ENCODE measurements around the gene C1QB.
A peak's percentile ranks its signal among the peaks of the same experiment; 100 is the strongest.

The C1QB gene

GRCh38 chr1:22658385-22659163, 5.5 kb downstream of the C1QB start:
- DNase-seq (ENCODE audit: low read depth, low spot score): no peak
- H3K4me3 ChIP-seq (ENCODE audit: low read depth, low read length): no peak overlapping the region
- peak; percentile 22 for TF ChIP-seq CTCF (IDR thresholded peaks at IDR 0.05; ENCODE audit: low read depth, low read length)
- in situ Hi-C loops (cut with HindIII; ENCODE audit: low sequenced_read_pairs): no loop called here

GRCh38 chr1:22660716-22661241, 7.7 kb downstream of the C1QB start:
- no peak for TF ChIP-seq CTCF (IDR thresholded peaks at IDR 0.05; ENCODE audit: low read depth, low read length)
- in situ Hi-C loops (cut with HindIII; ENCODE audit: low sequenced_read_pairs): no loop called here
- no peak overlapping the region for H3K4me3 ChIP-seq (ENCODE audit: low read depth, low read length)
- no peak for DNase-seq (ENCODE audit: low read depth, low spot score)

- no peak overlapping the region for H3K4me3 ChIP-seq (ENCODE audit: low read depth, low read length)
- in situ Hi-C loops (cut with HindIII; ENCODE audit: low sequenced_read_pairs): no loop called here
- no peak for TF ChIP-seq CTCF (IDR thresholded peaks at IDR 0.05; ENCODE audit: low read depth, low read length)
- DNase-seq (ENCODE audit: low read depth, low spot score): no peak
Observed at GRCh38 chr1:22661880-22662279, 8.8 kb downstream of the C1QB start.

GRCh38 chr1:22662318-22662717, 9.3 kb downstream of the C1QB start:
- in situ Hi-C loops (cut with HindIII; ENCODE audit: low sequenced_read_pairs): no loop called here
- no peak for DNase-seq (ENCODE audit: low read depth, low spot score)
- no peak for TF ChIP-seq CTCF (IDR thresholded peaks at IDR 0.05; ENCODE audit: low read depth, low read length)
- H3K4me3 ChIP-seq (ENCODE audit: low read depth, low read length): no peak overlapping the region

- no peak overlapping the region for H3K4me3 ChIP-seq (ENCODE audit: low read depth, low read length)
- no peak for TF ChIP-seq CTCF (IDR thresholded peaks at IDR 0.05; ENCODE audit: low read depth, low read length)
- in situ Hi-C loops (cut with HindIII; ENCODE audit: low sequenced_read_pairs): no loop called here
- no peak for DNase-seq (ENCODE audit: low read depth, low spot score)
Observed at GRCh38 chr1:22662986-22663408, 10.0 kb downstream of the C1QB start.

GRCh38 chr1:22665752-22666151, 12.7 kb downstream of the C1QB start:
- peak; percentile 20 for DNase-seq (ENCODE audit: low read depth, low spot score)
- TF ChIP-seq CTCF (IDR thresholded peaks at IDR 0.05; ENCODE audit: low read depth, low read length): peak; percentile 66

More at GRCh38 chr1:22665752-22666151, 12.7 kb downstream of the C1QB start:
- in situ Hi-C loops (cut with HindIII; ENCODE audit: low sequenced_read_pairs): no loop called here
- no peak overlapping the region for H3K4me3 ChIP-seq (ENCODE audit: low read depth, low read length)

All from astrocyte of the spinal cord (primary cell).